Stimulated activated CD4-positive, alpha-beta T cell treated with anti-CD3 and anti-CD28 coated beads, Interleukin-4, amount 100 ng/mL, for 1 hour (primary cell): ENCODE data around the gene DPF3.

ENCODE experiments used
- DNase-seq: peaks from one replicate; pipeline ENCODE4 v3.0.0-alpha.2; 2020

DPF3 gene

GRCh38 chr14:72792051-72792788 lies 101.7 kb downstream of the DPF3 start:
- DNase-seq = no peak

GRCh38 chr14:72790887-72791566 lies 102.9 kb downstream of the DPF3 start:
- DNase-seq = no peak

- DNase-seq = no peak
Observed at GRCh38 chr14:72788972-72789728, 104.8 kb downstream of the DPF3 start.

- DNase-seq = no peak
Observed at GRCh38 chr14:72788255-72788654, 105.6 kb downstream of the DPF3 start.

- DNase-seq = no peak
Observed at GRCh38 chr14:72787841-72788240, 106.1 kb downstream of the DPF3 start.

GRCh38 chr14:72786378-72787350 lies 107.2 kb downstream of the DPF3 start:
- DNase-seq = no peak

- no peak for DNase-seq
Observed at GRCh38 chr14:72783741-72784140, 110.2 kb downstream of the DPF3 start.

- no peak for DNase-seq
Observed at GRCh38 chr14:72782817-72783216, 111.1 kb downstream of the DPF3 start.

- no peak for DNase-seq
Observed at GRCh38 chr14:72781561-72782508, 112.1 kb downstream of the DPF3 start.

GRCh38 chr14:72780751-72781150 lies 113.2 kb downstream of the DPF3 start:
- DNase-seq = no peak

- DNase-seq = no peak
Observed at GRCh38 chr14:72779679-72780078, 114.2 kb downstream of the DPF3 start.

- no peak for DNase-seq
Observed at GRCh38 chr14:72777636-72778035, 116.3 kb downstream of the DPF3 start.

- no peak for DNase-seq
Observed at GRCh38 chr14:72776701-72777261, 117.1 kb downstream of the DPF3 start.

GRCh38 chr14:72775923-72776554 lies 117.9 kb downstream of the DPF3 start:
- DNase-seq = no peak

GRCh38 chr14:72774894-72775620 lies 118.8 kb downstream of the DPF3 start:
- no peak for DNase-seq

- no peak for DNase-seq
Observed at GRCh38 chr14:72774141-72774540, 119.8 kb downstream of the DPF3 start.

GRCh38 chr14:72771561-72771960 lies 122.3 kb downstream of the DPF3 start:
- no peak for DNase-seq

GRCh38 chr14:72766296-72766695 lies 127.6 kb downstream of the DPF3 start:
- no peak for DNase-seq

GRCh38 chr14:72763892-72764291 lies 130.0 kb downstream of the DPF3 start:
- DNase-seq = no peak

GRCh38 chr14:72759670-72760069 lies 134.2 kb downstream of the DPF3 start:
- DNase-seq = no peak
